GM18511 (cell line): ENCODE measurements around the gene PSMB5.

Experiments
- ATAC-seq: cut with Tn5 transposase; IDR thresholded peaks from one replicate; pipeline ENCODE4 v1.9.1; 2021; ENCODE audit warnings: mild to moderate bottlenecking, moderate library complexity; ENCODE audit not compliant: unreplicated experiment

The PSMB5 gene

DNA sequence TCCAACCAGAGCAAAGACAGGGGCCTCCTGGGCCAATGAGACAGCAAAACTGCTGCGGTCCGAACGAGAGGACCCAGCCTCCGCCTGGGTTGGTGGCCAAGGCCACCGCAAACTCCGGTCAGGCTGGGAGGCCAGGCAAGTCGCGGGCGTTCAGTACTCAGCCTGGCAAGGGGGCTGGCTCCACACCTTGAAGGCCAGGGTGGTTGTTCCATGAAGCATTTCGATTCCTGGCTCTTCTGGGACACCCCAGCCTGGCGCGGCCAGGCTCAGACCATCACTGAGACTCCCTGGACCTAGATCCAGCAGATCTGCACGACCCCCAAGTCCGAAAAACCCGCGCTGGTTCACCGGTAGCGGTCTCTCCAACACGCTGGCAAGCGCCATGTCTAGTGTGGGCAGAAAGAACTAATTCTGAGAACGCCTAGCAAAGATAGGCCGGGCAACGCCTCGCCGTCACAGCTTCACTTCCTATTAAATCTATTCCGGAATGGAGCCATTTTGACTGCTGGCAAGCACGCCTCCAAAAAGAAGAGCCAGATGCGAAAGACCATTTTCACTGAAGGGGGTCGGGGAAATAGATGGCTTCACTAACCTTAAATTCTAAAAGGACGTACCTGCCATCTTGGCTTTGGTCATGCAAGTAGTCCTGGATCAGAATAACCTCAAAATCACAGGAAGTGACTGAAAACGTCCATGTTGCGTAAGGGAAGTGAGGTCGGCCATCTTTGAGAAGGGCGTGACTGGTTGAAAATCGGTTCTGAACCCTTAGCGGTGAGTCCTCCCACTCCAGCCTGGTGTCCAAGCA, at the start of gene PSMB5:
PSMB5 (minus strand) TSS at position 403 of the 805 bp plus-strand sequence; CDS start at position 384, 19 bp downstream.
- ATAC-seq, result peak; percentile 97

DNA sequence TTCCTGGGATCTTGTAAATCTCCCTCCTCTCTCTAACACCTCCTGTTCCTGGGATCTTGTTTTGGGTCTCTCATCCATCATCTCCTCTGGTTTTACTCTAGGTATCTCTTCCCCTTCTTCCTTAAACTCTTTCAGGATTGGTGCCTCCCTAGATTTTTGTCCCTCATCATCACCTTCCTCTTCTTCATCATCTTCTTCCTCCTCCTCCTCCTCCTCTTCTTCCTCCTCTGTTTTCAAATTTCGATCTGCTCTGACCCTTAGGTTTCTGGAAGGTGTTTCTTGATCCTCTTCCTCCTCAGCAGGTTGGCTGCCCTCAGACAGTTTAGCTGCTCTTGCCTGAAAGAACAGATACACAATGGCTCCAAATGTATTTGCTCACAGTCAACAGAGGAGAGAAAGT, 45.8 kb upstream of the PSMB5 start:
- no peak for ATAC-seq

DNA sequence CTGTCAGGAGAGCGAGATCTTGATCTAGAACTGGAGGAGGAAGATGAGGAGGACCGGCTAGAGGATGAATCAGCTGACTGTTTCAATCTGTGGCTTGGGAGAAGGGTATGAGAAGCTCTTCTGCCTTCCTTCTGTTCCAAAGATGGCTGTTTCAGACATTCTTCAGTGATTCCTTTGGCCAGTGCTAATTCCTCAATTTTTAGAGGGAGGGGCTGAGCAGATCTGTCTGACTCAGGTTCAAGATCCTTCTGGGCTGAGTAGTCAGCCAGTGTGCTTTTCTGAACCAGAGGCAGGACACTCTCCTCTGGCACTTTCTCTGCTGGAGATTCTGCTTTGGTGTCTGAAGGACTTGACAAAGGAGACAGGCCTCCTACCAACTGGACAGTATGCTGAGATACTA, 45.0 kb upstream of the PSMB5 start:
- no peak for ATAC-seq

GRCh38 chr14:23078692-23079116, 44.0 kb upstream of the PSMB5 start:
- ATAC-seq, result no peak

DNA sequence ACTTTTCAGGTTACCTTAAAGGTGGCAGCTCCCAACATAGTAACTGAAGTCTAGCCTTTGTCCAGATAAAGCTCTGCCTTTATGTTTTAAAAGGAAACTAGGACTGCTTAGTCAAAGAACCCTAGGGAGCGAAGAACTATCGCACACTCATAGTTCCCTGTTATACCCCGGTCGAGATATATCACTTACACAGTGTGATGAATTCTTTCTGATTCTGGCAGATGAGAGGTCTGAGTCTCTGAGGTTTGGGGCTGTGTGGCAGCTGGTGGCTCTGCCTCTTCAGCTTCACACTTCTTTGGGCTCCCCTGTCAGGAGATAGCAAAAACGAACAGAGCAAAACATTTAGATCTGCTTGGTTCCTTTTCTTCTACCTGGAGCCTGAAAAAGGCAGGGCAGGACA, 43.3 kb upstream of the PSMB5 start:
- no peak for ATAC-seq

DNA sequence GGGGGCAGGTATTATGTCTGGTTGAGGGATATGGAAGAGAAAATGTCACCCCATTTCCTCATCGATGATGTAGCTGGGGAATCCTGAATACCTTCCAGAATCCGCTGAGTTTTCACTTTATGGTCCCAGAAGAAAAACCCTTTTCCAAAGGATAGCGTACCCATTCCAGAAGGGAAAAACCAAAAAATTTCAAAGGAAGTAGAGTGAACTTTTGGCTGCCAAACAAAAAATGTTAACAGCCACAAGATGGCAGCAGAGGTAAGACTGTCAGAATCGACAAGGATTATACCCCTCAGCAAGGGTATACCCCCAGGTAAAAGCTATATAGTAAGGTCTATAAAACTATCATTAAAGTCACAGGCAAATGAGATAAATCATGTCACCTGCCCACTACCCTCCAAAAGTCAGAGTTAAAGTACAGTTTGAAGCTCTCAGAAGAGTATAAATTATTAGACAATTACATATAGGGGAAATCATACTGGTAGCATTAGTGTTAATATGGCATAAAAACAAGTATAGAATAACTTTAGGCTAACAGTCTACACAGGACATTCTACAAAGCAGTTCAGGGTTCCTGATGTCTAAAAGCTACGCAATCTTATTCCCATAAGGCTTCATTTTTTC, 42.2 kb upstream of the PSMB5 start:
- peak; percentile 44 for ATAC-seq

DNA sequence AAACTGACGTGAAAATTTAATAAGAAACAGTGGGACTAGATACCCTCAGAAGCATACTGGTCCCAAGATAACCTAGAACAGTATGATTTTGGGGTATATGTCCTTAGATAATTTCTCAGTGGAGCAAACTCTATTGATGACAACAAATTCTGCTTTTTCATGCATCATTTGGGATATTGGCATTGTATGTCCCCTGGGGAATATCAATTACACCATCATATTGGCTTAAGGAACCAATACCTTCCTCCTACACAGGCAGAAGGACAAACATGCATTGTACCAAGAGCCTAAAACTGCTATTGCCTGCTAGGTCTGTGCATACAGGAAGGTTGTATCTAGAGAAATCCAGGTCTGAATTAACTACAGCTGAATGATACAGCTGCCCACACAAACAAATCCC, 40.2 kb upstream of the PSMB5 start:
- no peak for ATAC-seq

GRCh38 chr14:23071921-23072539, 37.3 kb upstream of the PSMB5 start:
- no peak for ATAC-seq

- peak; percentile 88 for ATAC-seq
Measured at GRCh38 chr14:23071244-23071920, 36.7 kb upstream of the PSMB5 start.

- no peak for ATAC-seq
Measured at GRCh38 chr14:23070262-23071129, 35.8 kb upstream of the PSMB5 start.

DNA sequence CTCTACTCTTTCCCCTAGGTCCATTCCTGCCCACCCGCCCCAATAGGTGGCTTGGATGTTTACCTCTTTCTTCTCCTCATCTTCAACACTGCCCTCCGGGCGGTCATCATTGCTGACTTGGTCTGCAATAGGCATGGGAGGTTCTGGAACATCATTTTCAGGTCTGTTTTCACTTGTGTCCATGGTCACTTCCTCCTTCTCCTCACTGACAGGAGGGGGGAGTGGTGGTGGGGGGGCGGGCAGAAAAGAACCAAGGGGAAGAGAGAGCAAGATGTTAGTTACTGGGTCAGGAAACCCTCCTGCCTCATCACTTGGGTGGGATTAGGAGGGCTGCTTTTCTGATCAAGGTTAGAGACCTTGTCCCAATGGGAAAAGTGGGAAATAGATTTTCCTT, 34.7 kb upstream of the PSMB5 start:
- no peak for ATAC-seq

GRCh38 chr14:23068789-23069412, 34.2 kb upstream of the PSMB5 start:
- peak; percentile 75 for ATAC-seq

DNA sequence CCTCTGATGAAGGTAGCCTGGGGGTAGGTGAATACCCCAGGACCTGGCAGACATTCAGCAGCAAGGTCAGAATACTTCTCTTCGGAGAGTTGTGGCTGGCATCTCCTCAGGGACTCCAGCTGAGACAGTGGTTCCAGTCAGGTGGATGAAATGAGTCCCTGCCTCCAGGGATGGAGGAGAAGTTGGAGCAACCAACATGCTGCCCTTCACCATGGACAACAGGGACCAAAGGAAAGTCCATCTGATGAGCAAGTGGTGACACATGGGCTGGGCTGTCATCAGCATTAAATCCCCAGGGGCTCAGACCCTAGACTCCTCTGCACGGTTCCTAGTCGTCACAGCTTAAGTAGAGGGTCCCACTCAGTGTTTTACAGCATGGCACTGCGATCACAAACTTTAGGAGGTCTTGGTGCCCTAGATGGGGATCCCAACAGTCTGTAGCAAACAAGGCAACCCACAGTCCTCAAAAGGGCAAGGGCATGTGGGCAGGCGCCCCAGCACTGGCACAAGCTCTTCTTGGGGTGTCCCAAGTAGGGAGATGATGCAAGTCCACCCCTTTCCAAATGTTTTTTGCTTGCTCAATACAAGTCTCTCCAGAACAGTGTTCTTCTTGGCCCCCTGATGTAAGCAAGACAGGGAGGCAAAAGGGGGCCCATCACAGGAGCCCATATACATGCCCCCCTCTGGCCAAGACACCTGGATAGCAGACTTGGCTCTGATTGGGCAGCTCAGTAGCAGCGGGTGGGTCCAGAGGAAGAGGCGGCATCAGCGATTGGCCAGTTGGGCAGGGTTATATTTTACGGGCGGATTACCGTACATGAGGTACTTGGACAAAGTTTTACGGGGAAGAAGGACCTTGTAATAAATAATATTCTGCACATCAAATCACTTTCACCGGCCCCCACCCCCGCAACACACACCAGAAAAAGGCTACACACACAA, 33.4 kb upstream of the PSMB5 start:
- ATAC-seq, result no peak

- no peak for ATAC-seq
Measured at GRCh38 chr14:23066855-23067744, 32.4 kb upstream of the PSMB5 start.

GRCh38 chr14:23066368-23066767, 31.7 kb upstream of the PSMB5 start:
- no peak for ATAC-seq

DNA sequence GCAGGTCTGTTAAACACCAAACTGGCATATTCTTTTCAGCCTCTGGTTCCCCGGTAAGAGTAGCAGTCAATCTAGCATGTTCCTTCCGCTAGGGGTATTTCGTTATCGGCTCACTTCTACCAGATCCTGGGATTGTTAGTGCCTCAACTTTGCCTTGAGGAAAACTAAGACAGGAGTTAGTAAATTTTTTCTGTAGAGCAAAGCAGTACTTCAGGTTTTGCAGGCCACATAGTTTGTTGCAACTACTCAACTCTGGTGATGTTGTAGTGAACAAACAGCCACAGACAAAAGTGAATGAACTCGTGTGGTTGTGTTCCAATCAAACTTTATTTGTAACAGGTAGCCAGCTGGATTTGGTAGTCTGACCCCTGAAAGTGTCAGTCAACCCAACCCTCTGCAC, 28.9 kb upstream of the PSMB5 start:
- ATAC-seq, result no peak

- no peak for ATAC-seq
Measured at GRCh38 chr14:23062002-23062401, 27.3 kb upstream of the PSMB5 start.
